Left ventricle myocardium superior (tissue), 1 donor: ENCODE data around the gene MDFI. TPM values are rescaled to one million over a fixed set of nuclear protein-coding genes. Genes with fewer than 3 reads are reported as not detected.
A peak's percentile ranks its signal among the peaks of the same experiment; 100 is the strongest.

ENCODE experiments used
- ATAC-seq: fragments of 200-7000 bp; cut with Tn5 transposase; one replicate; pipeline ENCODE4 v1.9.1; 2020; ENCODE audit warnings: mild to moderate bottlenecking, moderate library complexity
- DNase-seq: peaks from one replicate; pipeline ENCODE4 v3.0.0-alpha.2; 2020
- intact Hi-C: fragments of 100-400 bp; cut with micrococcal nuclease; formaldehyde crosslinking; loops from one replicate; pipeline ENCODE4 v1.11.0; 2022
- long read RNA-seq: library from polyadenylated mRNA; unstranded; transcript quantifications from one replicate; pipeline ENCODE4 v2.0.0, GENCODE V29; 2021
- total RNA-seq: library from RNA; stranded (reverse); fragmentation: NEBNext Ultra II Directional; extraction: Animal tissue kit (Norgen Biotek cat#: 25700); gene quantifications from one replicate; pipeline ENCODE4 v1.2.1, GENCODE V29; 2021
- donor health status: DM: no; HTN: yes; CAD: no; lungs with severe emphysema.

Gene MDFI, protein sequence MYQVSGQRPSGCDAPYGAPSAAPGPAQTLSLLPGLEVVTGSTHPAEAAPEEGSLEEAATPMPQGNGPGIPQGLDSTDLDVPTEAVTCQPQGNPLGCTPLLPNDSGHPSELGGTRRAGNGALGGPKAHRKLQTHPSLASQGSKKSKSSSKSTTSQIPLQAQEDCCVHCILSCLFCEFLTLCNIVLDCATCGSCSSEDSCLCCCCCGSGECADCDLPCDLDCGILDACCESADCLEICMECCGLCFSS
- total RNA-seq, result 1.3 TPM
- long read RNA-seq, result 0 reads

DNA sequence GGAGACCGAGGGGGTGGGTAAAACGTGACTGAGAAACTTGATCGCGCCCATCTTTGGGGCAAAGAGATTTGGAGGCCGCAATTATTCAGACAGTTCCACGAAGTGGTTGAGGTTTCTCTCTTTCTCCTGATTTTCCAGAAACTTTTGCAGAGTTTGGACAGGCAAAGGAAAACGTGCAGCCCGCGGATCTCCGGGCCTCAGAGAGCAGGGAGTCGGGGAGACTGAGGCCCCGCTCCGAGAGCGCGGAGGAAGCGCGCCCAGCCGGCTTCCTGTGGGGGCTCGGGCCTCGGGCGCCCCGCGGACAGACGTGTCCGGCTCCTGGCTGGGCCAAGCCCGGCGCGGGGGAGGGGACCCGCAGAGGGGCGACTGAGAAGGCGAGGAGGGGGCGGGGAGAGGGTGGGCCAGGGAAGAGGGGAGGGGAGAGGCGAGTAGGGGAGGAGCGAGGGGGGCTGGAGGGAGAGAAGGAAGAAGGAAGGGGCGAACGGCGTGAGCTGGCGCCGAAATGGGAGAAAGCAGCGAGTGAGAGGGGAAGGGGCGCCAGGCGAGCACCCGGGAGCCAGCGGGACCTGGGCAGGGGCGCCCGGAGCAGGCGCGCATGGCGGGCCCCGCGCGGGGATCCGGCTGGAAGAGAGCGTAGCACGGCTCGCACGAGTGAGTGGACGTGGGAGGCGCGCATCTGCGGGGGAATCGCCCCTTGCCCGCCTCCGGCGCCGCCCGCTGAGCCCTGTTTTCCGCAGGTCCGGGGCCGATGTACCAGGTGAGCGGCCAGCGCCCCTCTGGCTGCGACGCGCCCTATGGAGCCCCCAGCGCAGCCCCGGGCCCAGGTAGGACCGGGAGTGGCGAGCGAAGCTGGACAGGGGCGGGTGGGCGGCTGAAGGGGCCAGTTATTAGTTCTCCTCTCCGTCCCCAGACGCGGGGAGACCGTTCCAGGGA is at the start of gene MDFI:
Gene MDFI, plus strand, starts transcription at position 467 of the 933 bp plus-strand sequence. Its CDS starts 282 bp downstream, at position 749.
- DNase-seq, result no peak
- ATAC-seq, result peak; percentile 24
- intact Hi-C loops, result no loop called here

DNA sequence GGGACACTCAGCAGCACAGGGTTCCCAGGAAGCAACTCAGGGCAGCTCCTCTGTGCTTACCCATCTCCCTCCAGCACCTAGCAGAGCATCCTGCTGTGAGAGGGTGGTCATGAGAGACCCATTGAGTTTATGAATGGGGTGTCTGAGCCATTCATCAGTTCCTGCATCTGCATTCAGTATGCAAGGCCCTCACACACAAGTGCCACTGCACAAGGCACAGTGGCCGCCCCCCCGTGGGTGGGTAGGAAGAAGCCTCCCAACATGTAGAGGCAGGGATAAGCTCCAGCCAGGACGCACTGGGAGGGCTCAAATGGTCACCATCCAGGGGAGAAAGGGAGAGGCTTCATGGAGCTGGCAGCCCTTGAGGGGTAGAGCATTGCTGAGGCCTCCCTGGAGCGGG is 49.0 kb upstream of the MDFI start:
- DNase-seq (peak; percentile 18), ATAC-seq (no peak)
- intact Hi-C loops, result no loop called here

DNA sequence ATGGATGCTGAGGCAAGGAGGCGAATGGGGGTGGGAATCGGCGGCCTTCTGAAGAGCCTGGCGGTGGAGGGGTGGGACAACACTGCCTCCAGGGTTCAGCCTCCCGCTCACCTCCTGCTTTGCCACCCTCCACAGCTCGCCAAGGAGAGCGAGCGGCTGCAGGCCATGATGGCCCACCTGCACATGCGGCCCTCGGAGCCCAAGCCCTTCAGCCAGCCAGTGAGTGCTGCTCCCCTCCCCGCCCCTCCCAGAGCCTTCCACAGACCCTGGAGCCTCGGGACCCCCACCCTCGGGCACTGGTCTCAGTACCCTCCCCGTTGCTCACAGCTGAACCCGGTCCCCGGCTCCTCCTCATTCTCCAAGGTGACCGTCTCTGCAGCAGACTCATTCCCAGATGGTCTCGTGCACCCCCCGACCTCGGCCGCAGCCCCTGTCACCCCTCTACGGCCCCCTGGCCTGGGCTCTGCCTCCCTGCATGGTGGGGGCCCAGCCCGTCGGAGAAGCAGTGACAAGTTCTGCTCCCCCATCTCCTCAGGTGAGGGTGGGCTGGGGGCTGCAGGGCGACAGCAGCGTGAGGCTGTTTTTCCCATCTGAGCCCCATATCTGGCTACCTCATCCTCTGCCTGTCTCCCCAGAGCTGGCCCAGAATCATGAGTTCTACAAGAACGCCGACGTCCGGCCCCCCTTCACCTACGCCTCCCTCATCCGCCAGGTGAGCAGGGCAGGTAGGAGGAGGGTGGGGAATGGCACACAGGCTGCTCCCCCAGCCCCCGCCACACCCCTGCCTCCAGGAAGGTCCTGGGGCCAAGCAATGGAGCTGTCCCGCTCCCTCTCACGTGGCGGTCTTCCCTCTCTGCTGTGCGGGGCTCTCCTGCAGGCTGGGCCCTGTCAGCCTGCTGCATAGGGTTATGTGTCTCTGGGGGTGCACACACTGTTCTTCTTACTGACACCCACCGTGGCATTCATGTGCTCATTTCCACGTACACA is 48.3 kb upstream of the MDFI start:
- intact Hi-C loops, result no loop called here
- DNase-seq, result peak; percentile 18

DNA sequence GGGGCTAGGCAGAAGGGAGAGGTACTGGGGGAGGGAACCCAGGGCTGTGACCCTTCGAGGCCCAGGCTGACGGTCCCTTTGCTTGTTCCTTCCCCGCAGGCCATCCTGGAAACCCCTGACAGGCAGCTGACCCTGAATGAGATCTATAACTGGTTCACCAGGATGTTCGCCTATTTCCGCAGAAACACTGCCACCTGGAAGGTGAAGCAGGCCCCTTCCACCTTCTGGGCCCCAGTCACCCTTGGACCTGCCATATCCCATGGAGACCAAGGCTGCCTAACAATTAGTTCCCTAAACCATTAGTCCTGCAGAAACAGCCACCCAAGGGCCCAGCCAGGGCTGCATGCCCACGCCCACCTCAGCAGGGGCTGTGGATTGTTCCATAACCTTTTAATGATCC is 47.1 kb upstream of the MDFI start:
- peak; percentile 6 for DNase-seq
- no peak for ATAC-seq
- intact Hi-C loops, result no loop called here

More for the DNA sequence above, 48.3 kb upstream of the MDFI start:
- no peak for ATAC-seq

DNA sequence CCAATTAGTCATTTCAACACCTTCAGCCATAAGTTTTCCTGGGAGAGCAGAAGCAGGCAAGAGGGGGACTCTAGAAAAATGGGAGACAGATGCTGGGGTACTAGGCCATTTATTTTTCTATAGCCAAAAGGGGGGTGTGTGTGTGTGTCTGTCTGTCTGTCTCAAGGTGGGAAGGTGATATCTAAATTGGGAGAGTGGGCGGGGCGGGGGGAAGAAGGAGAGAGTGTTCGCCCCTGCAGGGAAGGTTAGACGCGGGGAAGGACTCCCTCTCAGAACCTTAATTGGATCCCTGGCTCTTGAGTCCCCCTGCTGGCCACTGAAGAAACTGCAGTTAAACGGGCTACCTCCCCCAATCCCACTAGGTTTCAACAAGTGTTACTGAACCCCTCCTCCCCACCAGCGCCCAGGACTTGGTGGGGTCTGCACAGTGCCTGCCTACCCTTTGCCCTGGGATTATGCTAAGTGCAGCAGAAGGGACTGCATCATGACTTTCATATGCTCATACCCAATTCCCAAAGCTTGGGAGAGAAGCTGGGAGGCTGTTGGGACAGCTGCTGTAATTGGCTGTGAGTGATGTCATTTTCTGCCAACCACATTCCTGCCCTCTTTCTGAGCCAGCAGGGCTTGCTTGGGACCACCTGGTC is 46.3 kb upstream of the MDFI start:
- intact Hi-C loops, result loop anchor here (2.0 kb wide), 1 partner anchor 129 kb away; no protein-coding TSS in a partner anchor
- peak; percentile 72 for DNase-seq
- peak; percentile 69 for ATAC-seq

DNA sequence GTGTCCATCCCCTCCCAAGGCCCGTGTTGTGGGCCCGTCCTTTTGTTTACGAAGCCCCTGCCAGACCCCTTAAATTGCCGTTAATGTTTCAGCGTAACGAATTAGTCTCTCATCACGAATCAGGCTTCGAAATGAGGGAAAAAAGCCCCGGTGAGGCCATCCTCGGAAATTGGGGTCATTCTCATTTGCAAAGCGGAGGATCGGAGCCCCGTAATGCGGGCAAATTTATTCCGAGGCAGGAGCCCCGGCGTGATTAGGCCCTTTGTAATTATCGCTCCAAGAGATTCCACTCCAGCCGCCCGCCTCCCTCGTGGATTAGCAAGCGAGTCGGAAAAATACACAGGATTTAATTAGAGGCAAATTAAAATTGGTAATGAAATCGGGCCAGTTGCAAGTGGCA is 44.9 kb upstream of the MDFI start:
- intact Hi-C loops, result loop anchor here (2.0 kb wide), 1 partner anchor 131 kb away; no protein-coding TSS in a partner anchor
- DNase-seq, result peak; percentile 15
- ATAC-seq, result no peak

DNA sequence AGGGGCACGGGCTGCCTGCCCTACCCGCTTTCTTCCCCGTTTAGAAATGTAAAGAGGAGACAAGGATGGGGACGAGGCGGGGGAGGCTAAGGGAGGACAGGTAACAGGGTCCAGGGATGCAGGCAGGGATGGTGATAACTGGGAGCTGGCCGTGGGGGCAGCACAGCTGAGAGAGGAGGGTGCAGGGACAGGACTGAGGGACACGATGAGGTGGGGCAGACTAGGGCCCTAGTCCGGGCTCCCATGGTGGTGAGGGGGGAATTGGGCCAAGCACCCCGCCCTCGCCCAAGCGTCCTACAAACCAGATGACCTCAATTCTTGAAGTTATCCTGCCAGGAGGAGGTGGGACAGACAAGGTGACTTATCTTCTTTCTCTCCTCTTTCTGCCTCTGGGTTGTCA is 44.4 kb upstream of the MDFI start:
- intact Hi-C loops, result loop anchor here (2.0 kb wide), 1 partner anchor 131 kb away; no protein-coding TSS in a partner anchor
- ATAC-seq (no peak), DNase-seq (no peak)

DNA sequence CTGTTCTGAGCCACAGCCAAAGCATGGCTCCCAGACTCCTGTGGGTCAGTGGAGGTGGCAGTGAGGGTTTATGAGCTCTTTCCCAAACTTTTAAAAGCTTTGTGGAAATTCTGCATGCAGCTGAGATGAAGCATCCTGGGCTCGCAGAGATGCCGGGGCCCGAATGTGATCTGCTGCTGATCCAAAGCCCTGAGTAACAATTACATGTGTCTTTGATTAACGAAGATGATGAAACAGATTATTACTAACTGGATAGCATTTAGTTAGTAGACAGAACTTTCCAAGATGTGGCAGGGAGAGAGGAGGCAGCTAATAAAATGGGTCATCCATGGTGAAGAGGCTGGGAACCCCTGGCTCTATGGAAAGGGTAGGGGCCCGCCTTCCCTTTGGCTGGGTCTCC is 43.9 kb upstream of the MDFI start:
- ATAC-seq (no peak), DNase-seq (no peak)
- intact Hi-C loops, result no loop called here

DNA sequence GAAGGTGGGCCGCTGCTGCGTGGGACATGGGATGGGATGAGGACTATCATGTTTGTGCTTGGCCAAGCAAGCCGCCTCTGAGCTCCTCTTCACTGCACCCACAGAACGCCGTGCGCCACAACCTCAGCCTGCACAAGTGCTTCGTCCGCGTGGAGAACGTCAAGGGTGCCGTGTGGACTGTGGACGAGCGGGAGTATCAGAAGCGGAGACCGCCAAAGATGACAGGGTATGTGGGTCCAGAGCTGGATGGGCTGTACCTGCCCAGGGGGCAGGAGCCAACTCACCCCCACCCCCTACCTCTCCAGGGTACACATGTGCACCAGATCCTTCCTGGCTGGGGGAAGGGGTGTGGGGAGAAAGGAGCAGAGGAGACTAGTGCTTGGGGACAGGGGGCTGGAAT is 43.5 kb upstream of the MDFI start:
- intact Hi-C loops, result no loop called here

DNA sequence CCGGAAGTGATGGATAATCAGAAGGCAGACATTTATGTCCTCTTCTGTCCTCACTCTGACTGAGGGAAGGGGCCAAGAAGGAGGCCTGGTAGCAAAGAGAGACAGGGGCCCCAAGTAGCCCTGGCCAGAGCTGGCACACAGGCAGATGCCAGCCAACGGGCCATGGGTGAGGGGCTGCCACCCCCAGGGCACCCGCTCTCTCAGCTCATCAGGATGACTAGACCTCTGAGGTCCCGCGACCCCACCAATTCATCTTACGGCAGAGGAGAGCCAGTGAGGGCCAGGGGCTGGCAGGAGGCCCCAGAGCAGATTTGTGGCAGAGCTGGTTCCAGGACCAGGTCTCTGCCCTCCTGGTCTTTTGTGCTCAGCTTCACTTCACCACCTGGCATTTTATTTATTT is 43.1 kb upstream of the MDFI start:
- intact Hi-C loops, result no loop called here
- peak; percentile 20 for DNase-seq
- ATAC-seq, result no peak

More for the DNA sequence above, 43.5 kb upstream of the MDFI start:
- no peak for ATAC-seq
- DNase-seq, result peak; percentile 15

DNA sequence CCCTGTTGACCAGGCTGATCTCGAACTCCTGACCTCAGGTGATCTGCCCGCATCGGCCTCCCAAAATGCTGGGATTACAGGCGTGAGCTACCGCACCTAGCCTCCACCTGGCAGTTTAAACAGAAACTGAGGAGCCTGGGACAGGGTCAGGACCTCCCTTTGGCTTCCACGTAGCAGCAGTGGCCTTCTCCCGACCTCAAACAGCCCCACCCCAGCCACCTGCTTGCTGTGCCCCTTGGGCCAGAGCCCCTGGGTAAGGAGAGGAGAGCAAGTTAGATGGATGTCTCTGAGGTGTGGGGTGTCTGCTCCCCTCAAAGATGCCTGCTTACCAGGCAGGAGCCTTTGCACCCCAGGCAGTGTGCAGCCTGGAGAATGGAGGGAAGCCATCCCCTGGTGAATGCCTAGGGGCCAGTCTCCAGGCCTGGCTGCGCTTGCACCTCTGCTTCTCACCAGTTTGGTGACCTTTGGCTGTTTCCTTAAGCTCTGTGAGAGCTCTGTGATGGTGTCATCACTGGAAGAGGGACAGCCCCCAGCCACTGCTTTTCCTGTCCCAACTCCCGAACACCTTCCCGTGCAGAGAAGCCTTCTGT is 42.1 kb upstream of the MDFI start:
- intact Hi-C loops, result no loop called here
- ATAC-seq, result no peak
- DNase-seq, result peak; percentile 12

DNA sequence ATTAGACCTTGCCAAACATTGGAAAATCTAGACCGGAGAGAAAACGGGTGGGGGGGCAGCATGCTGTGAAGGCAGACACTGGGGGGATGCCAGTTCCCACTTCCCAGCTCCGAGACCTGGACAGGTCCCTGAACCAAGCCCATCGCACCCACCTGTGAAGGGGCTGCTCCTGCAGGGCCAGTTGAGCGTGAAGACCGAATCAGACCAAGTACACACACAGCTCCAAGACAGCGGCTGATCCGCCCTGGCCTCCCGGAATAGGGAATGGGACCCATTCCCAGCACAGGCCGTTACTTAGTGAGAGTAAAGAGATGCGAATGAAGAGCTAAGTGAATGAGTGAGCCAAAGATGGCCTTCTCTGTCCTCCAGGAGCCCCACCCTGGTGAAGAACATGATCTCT is 41.5 kb upstream of the MDFI start:
- ATAC-seq (no peak), DNase-seq (peak; percentile 9)
- intact Hi-C loops, result no loop called here

DNA sequence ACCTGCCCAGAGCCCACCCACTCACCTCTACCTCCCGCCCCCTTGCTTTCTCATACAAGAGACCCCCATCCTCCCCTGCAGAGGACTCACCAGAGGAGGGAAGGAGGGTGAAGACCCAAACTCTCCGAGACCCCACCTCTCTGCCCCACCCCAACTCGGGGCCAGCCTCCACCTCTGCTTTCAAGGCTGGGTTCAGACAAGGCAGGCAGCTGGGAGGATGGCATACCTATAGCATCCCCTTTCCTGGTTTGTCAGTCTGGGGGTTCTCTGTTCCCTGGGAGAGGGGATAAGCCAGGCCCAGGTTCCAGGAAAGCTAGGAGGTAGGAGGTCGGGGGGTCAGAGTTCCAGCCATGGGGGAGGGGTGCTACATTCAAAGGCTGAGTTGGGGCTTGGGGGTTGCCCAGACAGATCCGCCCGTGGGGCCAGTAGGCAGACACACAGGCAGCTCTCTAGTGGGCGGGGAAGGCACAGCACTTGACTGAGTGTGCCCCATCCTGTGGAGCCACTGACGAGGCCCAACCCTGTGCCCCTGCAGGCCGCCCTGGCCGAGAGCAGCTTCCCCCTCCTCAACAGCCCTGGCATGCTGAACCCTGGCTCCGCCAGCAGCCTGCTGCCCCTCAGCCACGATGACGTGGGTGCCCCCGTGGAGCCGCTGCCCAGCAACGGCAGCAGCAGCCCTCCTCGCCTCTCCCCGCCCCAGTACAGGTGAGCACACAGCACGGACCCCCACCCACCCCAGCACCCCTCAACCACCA is 40.8 kb upstream of the MDFI start:
- ATAC-seq, result no peak
- peak; percentile 17 for DNase-seq
- intact Hi-C loops, result no loop called here

DNA sequence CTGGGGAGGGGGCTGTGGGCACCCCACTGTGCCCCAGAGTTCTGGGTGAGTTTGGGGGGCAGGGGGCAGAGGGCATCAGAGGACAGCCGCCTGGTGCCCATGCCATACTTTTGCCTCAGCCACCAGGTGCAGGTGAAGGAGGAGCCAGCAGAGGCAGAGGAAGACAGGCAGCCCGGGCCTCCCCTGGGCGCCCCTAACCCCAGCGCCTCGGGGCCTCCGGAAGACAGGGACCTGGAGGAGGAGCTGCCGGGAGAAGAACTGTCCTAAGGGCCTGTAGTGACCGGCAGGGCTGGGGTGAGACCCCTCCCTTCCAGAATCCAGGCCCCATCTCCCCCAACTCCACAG is 39.6 kb upstream of the MDFI start:
- intact Hi-C loops, result no loop called here
- DNase-seq (no peak), ATAC-seq (no peak)

DNA sequence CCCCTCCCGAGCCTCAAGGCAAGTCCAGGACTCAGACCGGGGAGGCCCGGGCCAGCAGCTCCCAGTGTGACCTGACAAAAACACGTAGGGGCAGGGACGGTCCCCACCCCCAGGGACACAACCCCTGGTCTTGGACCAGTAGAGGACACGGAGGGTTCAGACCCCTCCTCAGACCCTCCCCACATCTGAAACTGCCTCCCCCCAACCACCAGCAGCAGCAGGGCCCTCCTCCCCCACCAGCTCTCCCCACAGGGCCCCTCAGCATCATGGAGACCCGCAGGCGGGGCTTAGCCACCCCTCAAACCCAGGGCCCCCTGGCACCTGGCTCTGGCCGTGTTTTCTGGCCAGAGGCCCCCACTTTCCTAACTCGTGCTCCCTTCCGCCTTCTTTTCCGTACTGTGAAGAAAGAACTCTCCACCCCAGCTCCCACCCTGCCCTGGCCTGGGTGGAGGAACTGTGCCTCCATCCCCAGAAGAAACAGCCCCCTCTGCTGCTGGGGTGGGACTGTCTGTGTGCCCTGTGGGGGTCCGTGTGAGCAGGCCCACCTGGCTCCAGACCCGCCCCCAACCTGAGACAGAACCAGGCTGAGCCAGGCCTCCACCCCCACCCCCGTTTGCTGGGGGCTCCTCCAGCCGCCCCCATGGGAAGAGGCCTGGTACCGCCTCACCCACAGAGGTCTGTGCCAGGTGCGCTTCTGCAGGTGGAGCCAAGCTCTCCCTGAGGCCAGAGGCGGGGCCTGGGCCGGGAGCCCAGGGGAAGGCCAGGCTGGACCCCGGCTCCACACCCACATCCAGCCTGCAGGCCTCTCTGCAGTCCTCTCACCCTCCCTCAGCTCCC is 39.0 kb upstream of the MDFI start:
- peak; percentile 26 for DNase-seq
- ATAC-seq, result no peak
- intact Hi-C loops, result no loop called here

DNA sequence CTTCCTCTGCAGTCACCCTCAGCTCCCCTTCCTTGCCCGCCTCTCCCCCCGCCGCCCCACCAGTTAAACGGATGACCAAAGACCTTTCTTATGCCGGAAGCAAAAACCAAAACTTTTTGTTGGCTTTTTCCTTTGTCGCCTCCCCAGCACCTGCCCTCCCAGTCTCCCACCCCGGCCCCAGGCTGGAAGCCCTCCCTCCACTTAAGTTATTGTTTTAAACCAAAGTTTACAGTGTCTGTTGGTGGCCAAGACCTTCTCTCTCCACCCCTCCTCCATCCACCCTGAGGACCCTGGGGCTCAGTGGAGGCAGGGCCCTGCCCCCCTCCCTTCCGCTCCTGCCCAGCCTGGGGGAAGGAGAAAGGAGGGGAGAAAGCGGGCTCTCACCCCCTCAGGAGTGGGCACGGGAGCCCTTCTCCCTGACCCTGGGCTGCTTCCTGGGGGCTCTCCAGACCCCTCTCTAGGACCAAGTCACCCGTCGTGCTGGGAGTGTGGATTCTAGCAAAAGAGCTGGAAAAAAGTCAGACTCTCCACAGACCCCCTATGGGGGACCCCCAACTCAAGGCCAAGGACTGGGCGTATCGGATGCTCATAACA is 38.3 kb upstream of the MDFI start:
- intact Hi-C loops, result loop anchor here (5.0 kb wide), 1 partner anchor 233 kb away; no protein-coding TSS in a partner anchor
- no peak for ATAC-seq
- peak; percentile 12 for DNase-seq
